Mammary epithelial cell (primary cell): ENCODE measurements around the gene DEFB131A.
"Not testable (repeated sequence)": the region's sequence is repeated elsewhere in the genome, so short reads cannot be mapped to it uniquely, and the experiment has no call there.

ENCODE experiments used
- CTCF ChIP-seq, 2 donors: IDR thresholded peaks in 1 of 2; conservative IDR thresholded peaks in 1 of 2; 2 replicates each; pipeline ENCODE4 v1.5.1; 2011 to 2012; ENCODE audit warnings: inconsistent platforms in 2 of 2, low read length in 2 of 2, mild to moderate bottlenecking in 2 of 2, control low read depth in 1 of 2, low read depth in 1 of 2; ENCODE audit not compliant: insufficient read depth in 1 of 2; ENCODE audit errors: extremely low read depth in 1 of 2
- EZH2 ChIP-seq: IDR thresholded peaks from 2 replicates; pipeline ENCODE4 v1.6.1; 2012; ENCODE audit warnings: low read length, inconsistent platforms, borderline replicate concordance

- not testable (repeated sequence) for TF ChIP-seq EZH2; CTCF (conservative IDR thresholded peaks at IDR 0.05 in 1 of 2, IDR thresholded peaks at IDR 0.05 in 1 of 2; ENCODE audit: extremely low read depth in 1 of 2, insufficient read depth in 1 of 2, low read depth in 1 of 2, low read length in 2 of 2)
Observed at GRCh38 chr4:9499974-9500487, 55.8 kb downstream of the DEFB131A start.
